ENCODE data around the gene MOK.

DNA sequence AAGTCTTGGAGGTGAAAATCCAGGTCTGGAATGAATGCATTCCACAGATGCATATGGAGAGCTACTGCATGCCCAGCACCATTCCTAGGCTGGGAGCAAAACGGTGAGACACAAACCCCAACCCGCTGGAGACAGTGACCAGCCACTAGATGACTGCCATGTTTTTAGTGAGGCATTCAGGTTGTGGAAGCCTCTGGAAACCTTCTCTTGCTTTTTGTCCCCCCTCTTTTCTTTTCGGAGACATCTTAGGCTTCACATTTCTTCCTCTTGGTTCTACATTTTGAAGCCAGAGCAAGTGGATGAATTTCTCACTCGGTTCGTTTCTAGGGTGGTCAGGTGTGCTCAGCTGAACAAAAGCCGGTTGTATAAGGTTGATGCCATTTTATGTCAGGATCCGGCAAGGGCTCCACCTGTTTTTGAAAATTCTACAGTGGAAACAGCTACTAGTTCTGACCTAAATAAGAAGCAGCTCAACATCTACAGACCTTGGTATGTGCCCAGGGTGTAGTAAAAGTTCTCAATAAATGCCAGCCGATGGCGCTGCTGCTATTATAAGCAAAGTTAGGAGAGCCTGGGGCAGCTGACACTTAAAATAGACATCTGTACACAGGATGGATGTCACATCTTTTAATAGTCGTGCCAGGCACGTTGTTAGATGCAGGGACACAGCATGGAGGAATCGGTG, 12.7 kb upstream of the MOK start:
- TF ChIP-seq POLR2A (IDR thresholded peaks at IDR 0.05; ENCODE audit: low read length) (no peak), GATA1 (IDR thresholded peaks at IDR 0.05; ENCODE audit: low read depth, low read length) (no peak)
